Parathyroid adenoma (tissue), 2 donors: ENCODE measurements around the gene B4GALT2.
A peak's percentile ranks its signal among the peaks of the same experiment; 100 is the strongest.

ENCODE experiments used
- H2AFZ ChIP-seq: fragments of 300-600 bp; sonication (generic); one replicate; pipeline ENCODE4 v1.7.0; 2017; ENCODE audit warnings: antibody characterized with exemption, mild to moderate bottlenecking
- H3K27ac ChIP-seq: fragments of 300-600 bp; sonication (generic); one replicate; pipeline ENCODE4 v1.7.0; 2017
- H3K27me3 ChIP-seq: fragments of 300-600 bp; sonication (generic); one replicate; pipeline ENCODE4 v1.7.0; 2017; ENCODE audit warnings: low read length; ENCODE audit not compliant: control insufficient read depth, insufficient read depth
- H3K36me3 ChIP-seq: fragments of 300-600 bp; sonication (generic); one replicate; pipeline ENCODE4 v1.7.0; 2017; ENCODE audit warnings: low read length; ENCODE audit not compliant: control insufficient read depth, insufficient read depth
- H3K4me1 ChIP-seq: fragments of 300-600 bp; sonication (generic); one replicate; pipeline ENCODE4 v1.7.0; 2017; ENCODE audit warnings: control low read depth
- H3K4me2 ChIP-seq: fragments of 300-600 bp; sonication (generic); one replicate; pipeline ENCODE4 v1.7.0; 2017; ENCODE audit warnings: low read length
- H3K4me3 ChIP-seq: fragments of 300-600 bp; sonication (generic); one replicate; pipeline ENCODE4 v1.7.0; 2017; ENCODE audit warnings: low read depth, low read length
- H3K79me2 ChIP-seq: fragments of 300-600 bp; sonication (generic); one replicate; pipeline ENCODE4 v1.7.0; 2017; ENCODE audit warnings: control low read depth
- H3K9ac ChIP-seq: fragments of 300-600 bp; sonication (generic); one replicate; pipeline ENCODE4 v1.7.0; 2017; ENCODE audit warnings: mild to moderate bottlenecking
- H3K9me3 ChIP-seq: fragments of 300-600 bp; sonication (generic); one replicate; pipeline ENCODE4 v1.7.0; 2017; ENCODE audit warnings: low read length; ENCODE audit not compliant: control insufficient read depth
- CTCF ChIP-seq: fragments of 300-600 bp; sonication (generic); IDR thresholded peaks from one replicate; pipeline ENCODE4 v1.7.0; 2017; ENCODE audit warnings: antibody characterized with exemption, mild to moderate bottlenecking
- donor health status: primary hyperparathyroidism.

The B4GALT2 gene

GRCh38 chr1:43978551-43979260 lies at the start of gene B4GALT2:
Gene B4GALT2 (plus strand): TSS chr1:43979210. CDS start chr1:43981161, 1,951 bp downstream.
- peak within 1 kb of the TSS; percentile 42 for H3K4me3 ChIP-seq
- no peaks in the 10 kb centered on the region for H3K79me2 ChIP-seq
- no peak within 1 kb of the TSS for H3K9ac ChIP-seq
- H3K4me1 ChIP-seq = peaks cover 6% of the 10 kb centered on the region
- no peak for TF ChIP-seq CTCF
- no peaks in the 10 kb centered on the region for H3K9me3 ChIP-seq
- peak within 1 kb of the TSS; percentile 33 for H2AFZ ChIP-seq
- H3K36me3 ChIP-seq = no peaks in the 10 kb centered on the region
- H3K27ac ChIP-seq = no peak within 1 kb of the TSS
- peak within 1 kb of the TSS; percentile 80 for H3K4me2 ChIP-seq
- no peaks in the 10 kb centered on the region for H3K27me3 ChIP-seq

GRCh38 chr1:43930168-43930948 lies 48.7 kb upstream of the B4GALT2 start:
- Histone ChIP-seq H2AFZ (no peak overlapping the region), H3K4me2 (no peak overlapping the region), H3K36me3 (no peaks in the 10 kb centered on the region), H3K27me3 (no peaks in the 10 kb centered on the region), H3K79me2 (no peaks in the 10 kb centered on the region), H3K4me3 (no peak overlapping the region), H3K9ac (no peak overlapping the region), H3K9me3 (no peaks in the 10 kb centered on the region), H3K4me1 (peaks cover 11% of the 10 kb centered on the region), H3K27ac (no peak overlapping the region)
- TF ChIP-seq CTCF = peak; percentile 36

- TF ChIP-seq CTCF = no peak
- H3K79me2 ChIP-seq = no peaks in the 10 kb centered on the region
- no peak overlapping the region for H2AFZ ChIP-seq
- no peaks in the 10 kb centered on the region for H3K36me3 ChIP-seq
- H3K4me2 ChIP-seq = no peak overlapping the region
- H3K27me3 ChIP-seq = no peaks in the 10 kb centered on the region
- H3K4me1 ChIP-seq = peaks cover 13% of the 10 kb centered on the region
- H3K27ac ChIP-seq = no peak overlapping the region
- no peak overlapping the region for H3K4me3 ChIP-seq
- H3K9me3 ChIP-seq = no peaks in the 10 kb centered on the region
- H3K9ac ChIP-seq = no peak overlapping the region
Measured at GRCh38 chr1:43930949-43931275, 48.1 kb upstream of the B4GALT2 start.

- Histone ChIP-seq H3K27me3 (no peaks in the 10 kb centered on the region), H3K36me3 (no peaks in the 10 kb centered on the region), H3K9ac (no peak overlapping the region), H3K4me1 (peaks cover 15% of the 10 kb centered on the region), H3K4me2 (no peak overlapping the region), H3K9me3 (no peaks in the 10 kb centered on the region), H2AFZ (no peak overlapping the region), H3K4me3 (no peak overlapping the region), H3K79me2 (no peaks in the 10 kb centered on the region), H3K27ac (no peak overlapping the region)
- no peak for TF ChIP-seq CTCF
Measured at GRCh38 chr1:43931711-43932660, 47.0 kb upstream of the B4GALT2 start.
